Neural cell (in vitro differentiated cells): ENCODE data around the gene RBBP7. TPM values are rescaled to one million over a fixed set of nuclear protein-coding genes. Genes with fewer than 3 reads are reported as not detected.

Source experiments
- H2AFZ ChIP-seq: fragments of 200-600, 300-800 bp; sonication (generic), shearing (Covaris generic); 2 replicates; pipeline ENCODE4 v1.6.0; 2014; ENCODE audit warnings: low read depth, mild to moderate bottlenecking, antibody characterized with exemption, low read length, moderate library complexity
- H3F3A ChIP-seq: fragments of 200-600 bp; shearing (Covaris generic); 2 replicates; pipeline ENCODE4 v1.6.1; 2016; ENCODE audit warnings: mild to moderate bottlenecking, moderate library complexity, mixed read lengths, antibody characterized with exemption, low read length; ENCODE audit not compliant: insufficient read depth, poor library complexity, severe bottlenecking
- H3K27ac ChIP-seq: fragments of 200-600, 300-800 bp; sonication (generic), shearing (Covaris generic); 2 replicates; pipeline ENCODE4 v1.5.1; 2014; ENCODE audit warnings: mild to moderate bottlenecking, low read length, moderate library complexity
- H3K27me3 ChIP-seq: fragments of 300-800, 200-600 bp; sonication (generic), shearing (Covaris generic); 2 replicates; pipeline ENCODE4 v1.6.0; 2014; ENCODE audit warnings: mild to moderate bottlenecking, low read depth, low read length, moderate library complexity; ENCODE audit not compliant: insufficient read depth
- H3K36me3 ChIP-seq: fragments of 300-800, 200-600 bp; sonication (generic), shearing (Covaris generic); 2 replicates; pipeline ENCODE4 v1.5.1; 2014; ENCODE audit warnings: mild to moderate bottlenecking, antibody characterized with exemption, low read length, moderate library complexity; ENCODE audit not compliant: insufficient read depth
- H3K4me2 ChIP-seq: fragments of 300-800, 200-600 bp; sonication (generic), shearing (Covaris generic); 2 replicates; pipeline ENCODE4 v1.6.0; 2014; ENCODE audit warnings: mild to moderate bottlenecking, low read length
- H3K4me3 ChIP-seq: fragments of 300-800, 200-600 bp; sonication (generic), shearing (Covaris generic); 2 replicates; pipeline ENCODE4 v1.5.1; 2014; ENCODE audit warnings: mild to moderate bottlenecking, low read length, moderate library complexity
- H3K79me2 ChIP-seq: fragments of 200-600 bp; shearing (Covaris generic); replicated peaks from 2 replicates; pipeline ENCODE4 v1.6.0; 2014; ENCODE audit warnings: mild to moderate bottlenecking, low read length, moderate library complexity; ENCODE audit not compliant: insufficient read depth
- H3K9ac ChIP-seq: fragments of 300-800, 200-600 bp; sonication (generic), shearing (Covaris generic); 2 replicates; pipeline ENCODE4 v1.6.1; 2016; ENCODE audit warnings: mild to moderate bottlenecking, low read length, mixed read lengths
- H3K9me2 ChIP-seq: fragments of 200-600 bp; shearing (Covaris generic); 2 replicates; pipeline ENCODE4 v1.6.1; 2016; ENCODE audit warnings: mild to moderate bottlenecking, low read length, mixed read lengths; ENCODE audit not compliant: insufficient read depth
- H3K9me3 ChIP-seq: fragments of 200-600, 300-800 bp; sonication (generic), shearing (Covaris generic); 2 replicates; pipeline ENCODE4 v1.6.1; 2016; ENCODE audit warnings: mild to moderate bottlenecking, mixed run types, low read length, moderate library complexity, mixed read lengths
- H4K20me1 ChIP-seq: fragments of 200-600 bp; shearing (Covaris generic); 2 replicates; pipeline ENCODE4 v1.6.1; 2016; ENCODE audit warnings: mild to moderate bottlenecking, mixed run types; ENCODE audit not compliant: insufficient read depth
- CTCF ChIP-seq: fragments of 450-650 bp; IDR thresholded peaks from 2 replicates; pipeline ENCODE4 v1.5.1; 2014; ENCODE audit warnings: antibody characterized with exemption, mild to moderate bottlenecking, moderate library complexity; ENCODE audit not compliant: poor library complexity, severe bottlenecking
- EP300 ChIP-seq: fragments of 450-650 bp; conservative IDR thresholded peaks from 2 replicates; pipeline ENCODE4 v1.6.1; 2014; ENCODE audit warnings: antibody characterized with exemption, mild to moderate bottlenecking, moderate library complexity; ENCODE audit not compliant: poor library complexity, severe bottlenecking
- EZH2 ChIP-seq: fragments of 200-600, 300-800 bp; shearing (Covaris generic), sonication (generic); IDR thresholded peaks from 2 replicates; pipeline ENCODE4 v1.6.1; 2014; ENCODE audit warnings: antibody characterized with exemption, low read length, borderline replicate concordance, mild to moderate bottlenecking; ENCODE audit not compliant: insufficient read depth, poor library complexity, severe bottlenecking
- MXI1 ChIP-seq: fragments of 450-650 bp; conservative IDR thresholded peaks from 2 replicates; pipeline ENCODE4 v1.6.1; 2014; ENCODE audit warnings: antibody characterized with exemption, mild to moderate bottlenecking; ENCODE audit not compliant: poor library complexity, severe bottlenecking
- POLR2AphosphoS5 ChIP-seq: IDR thresholded peaks from 2 replicates; pipeline ENCODE4 v1.6.1; 2012
- RAD21 ChIP-seq: fragments of 450-650 bp; conservative IDR thresholded peaks from 2 replicates; pipeline ENCODE4 v1.6.1; 2014; ENCODE audit warnings: antibody characterized with exemption, mild to moderate bottlenecking, moderate library complexity
- REST ChIP-seq: IDR thresholded peaks from 2 replicates; pipeline ENCODE4 v1.6.1; 2012; ENCODE audit warnings: borderline replicate concordance
- SMC3 ChIP-seq: fragments of 450-650 bp; conservative IDR thresholded peaks from 2 replicates; pipeline ENCODE4 v1.6.1; 2014; ENCODE audit warnings: antibody characterized with exemption, mild to moderate bottlenecking, moderate library complexity; ENCODE audit not compliant: poor library complexity
- TAF1 ChIP-seq: IDR thresholded peaks from 2 replicates; pipeline ENCODE4 v1.6.1; 2012; ENCODE audit warnings: low read depth
- polyA plus RNA-seq: library from polyadenylated mRNA; depleted of rRNA; stranded (reverse); fragments of >200 nt; gene quantifications from 2 replicates; pipeline ENCODE4 v1.2.3, GENCODE V29; 2014

The RBBP7 gene
- polyA plus RNA-seq, 1 donor from 2014 or later = 204 TPM

GRCh38 chrX:16882169-16882568 is 12.0 kb upstream of the RBBP7 start:
- Histone ChIP-seq H3K36me3 (no peaks in the 10 kb centered on the region), H3K4me2 (no peak overlapping the region), H4K20me1 (no peaks in the 10 kb centered on the region), H3K79me2 (no peaks in the 10 kb centered on the region), H3K4me3 (peak overlapping the region; percentile 57), H2AFZ (no peak overlapping the region), H3K27ac (no peak overlapping the region), H3K9me2 (no peaks in the 10 kb centered on the region), H3F3A (no peaks in the 10 kb centered on the region), H3K9ac (no peak overlapping the region), H3K27me3 (no peaks in the 10 kb centered on the region), H3K9me3 (no peaks in the 10 kb centered on the region)
- no peak for TF ChIP-seq REST
- no peak for TF ChIP-seq EP300
- no peak for TF ChIP-seq POLR2AphosphoS5

- Histone ChIP-seq H3K4me2 (no peak overlapping the region), H3K79me2 (no peaks in the 10 kb centered on the region), H3K36me3 (no peaks in the 10 kb centered on the region), H3K9me3 (no peaks in the 10 kb centered on the region), H2AFZ (no peak overlapping the region), H3K27ac (no peak overlapping the region), H4K20me1 (no peaks in the 10 kb centered on the region), H3K4me3 (no peak overlapping the region), H3K27me3 (no peaks in the 10 kb centered on the region), H3F3A (no peaks in the 10 kb centered on the region), H3K9ac (no peak overlapping the region), H3K9me2 (no peaks in the 10 kb centered on the region)
- TF ChIP-seq MXI1 (no peak), SMC3 (no peak), REST (no peak), EZH2 (no peak), POLR2AphosphoS5 (no peak), TAF1 (no peak), RAD21 (no peak), CTCF (no peak), EP300 (no peak)
Measured at GRCh38 chrX:16876696-16877095, 6.5 kb upstream of the RBBP7 start.
